Muscle of leg (tissue), 11 donors: ENCODE results near the gene HCRTR1. TPM values are rescaled to one million over a fixed set of nuclear protein-coding genes. Genes with fewer than 3 reads are reported as not detected.

Source experiments
- DNase-seq: peaks from one replicate; pipeline ENCODE4 v3.0.0; 2013
- H3K27ac ChIP-seq: one replicate; pipeline ENCODE4 v1.5.1; 2013; ENCODE audit warnings: mild to moderate bottlenecking, low read length, control low read depth
- H3K27me3 ChIP-seq: one replicate; pipeline ENCODE4 v1.6.1; 2013; ENCODE audit warnings: low read length; ENCODE audit not compliant: control insufficient read depth, insufficient read depth
- H3K36me3 ChIP-seq: one replicate; pipeline ENCODE4 v1.6.1; 2013; ENCODE audit warnings: low read length; ENCODE audit not compliant: control insufficient read depth, insufficient read depth
- H3K4me1 ChIP-seq: one replicate; pipeline ENCODE4 v1.6.1; 2013; ENCODE audit warnings: low read length; ENCODE audit not compliant: control insufficient read depth, insufficient read depth
- H3K4me3 ChIP-seq: one replicate; pipeline ENCODE4 v1.5.1; 2013; ENCODE audit warnings: low read length, control low read depth
- H3K9me3 ChIP-seq: replicated peaks from 2 replicates; pipeline ENCODE4 v1.6.1; 2013; ENCODE audit warnings: low read depth, low read length; ENCODE audit not compliant: control insufficient read depth
- WGBS: methylation state at CpG from one replicate; pipeline ENCODE4 v1.1.5; 2013; ENCODE audit warnings: missing lambda C conversion rate; ENCODE audit not compliant: insufficient coverage; 5-methylcytosine and 5-hydroxymethylcytosine counted together
- polyA plus RNA-seq, 8 donors: library from polyadenylated mRNA; unstranded; fragments of 120-200 nt; gene quantifications; one replicate each; pipeline versions ENCODE4 v1.2.1 to v1.2.3, GENCODE V29; 2013; ENCODE audit warnings: inconsistent platforms in 1 of 8, low replicate concordance in 1 of 8; ENCODE audit not compliant: insufficient read length in 8 of 8, insufficient read depth in 1 of 8
- total RNA-seq: library from RNA; stranded (reverse); fragments of 120-200 nt; gene quantifications from one replicate; pipeline ENCODE4 v1.2.4, GENCODE V29; 2013

HCRTR1 gene
- total and polyA plus RNA-seq, 9 donors: 0.04 to 0.37 (median 0.16) TPM

- Histone ChIP-seq H3K4me3 (no peak overlapping the region), H3K36me3 (no peaks in the 10 kb centered on the region), H3K27me3 (no peaks in the 10 kb centered on the region), H3K4me1 (no peaks in the 10 kb centered on the region), H3K9me3 (no peaks in the 10 kb centered on the region), H3K27ac (no peak overlapping the region)
- no CpG with 5 or more reads among the region's 2 CpGs for WGBS
- no peak for DNase-seq
Observed at GRCh38 chr1:31600641-31601040, 16.8 kb upstream of the HCRTR1 start.

GRCh38 chr1:31602081-31602480 lies 15.4 kb upstream of the HCRTR1 start:
- WGBS: no CpG with 5 or more reads among the region's 2 CpGs
- Histone ChIP-seq H3K9me3 (no peaks in the 10 kb centered on the region), H3K4me1 (no peaks in the 10 kb centered on the region), H3K4me3 (no peak overlapping the region), H3K27ac (no peak overlapping the region), H3K27me3 (no peaks in the 10 kb centered on the region), H3K36me3 (no peaks in the 10 kb centered on the region)
- no peak for DNase-seq

- no peak for DNase-seq
- no peaks in the 10 kb centered on the region for H3K36me3 ChIP-seq
- H3K9me3 ChIP-seq: no peaks in the 10 kb centered on the region
- WGBS: no CpG with 5 or more reads among the region's 4 CpGs
- no peak overlapping the region for H3K27ac ChIP-seq
- no peak overlapping the region for H3K4me3 ChIP-seq
- H3K4me1 ChIP-seq: no peaks in the 10 kb centered on the region
- no peaks in the 10 kb centered on the region for H3K27me3 ChIP-seq
Observed at GRCh38 chr1:31605908-31606427, 11.5 kb upstream of the HCRTR1 start.

- no peaks in the 10 kb centered on the region for H3K36me3 ChIP-seq
- no peaks in the 10 kb centered on the region for H3K27me3 ChIP-seq
- no peak for DNase-seq
- no peak overlapping the region for H3K4me3 ChIP-seq
- H3K4me1 ChIP-seq: no peaks in the 10 kb centered on the region
- no peak overlapping the region for H3K27ac ChIP-seq
- 71% methylated on average over 1 of the region's 5 CpGs for WGBS
- H3K9me3 ChIP-seq: no peaks in the 10 kb centered on the region
Observed at GRCh38 chr1:31607360-31607759, 10.1 kb upstream of the HCRTR1 start.

- Histone ChIP-seq H3K9me3 (no peaks in the 10 kb centered on the region), H3K27me3 (no peaks in the 10 kb centered on the region), H3K4me3 (no peak overlapping the region), H3K36me3 (no peaks in the 10 kb centered on the region), H3K27ac (no peak overlapping the region), H3K4me1 (no peaks in the 10 kb centered on the region)
- WGBS: no CpG with 5 or more reads among the region's 1 CpG
- no peak for DNase-seq
Observed at GRCh38 chr1:31609514-31610118, 7.9 kb upstream of the HCRTR1 start.

- Histone ChIP-seq H3K27ac (no peak overlapping the region), H3K36me3 (no peaks in the 10 kb centered on the region), H3K27me3 (peaks cover 33% of the 10 kb centered on the region), H3K9me3 (no peaks in the 10 kb centered on the region), H3K4me3 (no peak overlapping the region), H3K4me1 (peaks cover 9% of the 10 kb centered on the region)
- WGBS: 62% methylated on average over 6 of the region's 8 CpGs
- no peak for DNase-seq
Observed at GRCh38 chr1:31614414-31615005, 3.0 kb upstream of the HCRTR1 start.

GRCh38 chr1:31615414-31615813 lies 2.1 kb upstream of the HCRTR1 start:
- DNase-seq: no peak
- Histone ChIP-seq H3K4me3 (no peak overlapping the region), H3K9me3 (no peaks in the 10 kb centered on the region), H3K4me1 (peaks cover 9% of the 10 kb centered on the region), H3K27ac (no peak overlapping the region), H3K36me3 (no peaks in the 10 kb centered on the region), H3K27me3 (peaks cover 34% of the 10 kb centered on the region)
- WGBS: 70% methylated on average over 5 of the region's 6 CpGs

GRCh38 chr1:31615939-31616338 lies 1.6 kb upstream of the HCRTR1 start:
- 74% methylated on average over 2 of the region's 2 CpGs for WGBS
- no peak for DNase-seq
- no peak overlapping the region for H3K27ac ChIP-seq
- H3K4me3 ChIP-seq: no peak overlapping the region
- peaks cover 34% of the 10 kb centered on the region for H3K27me3 ChIP-seq
- H3K4me1 ChIP-seq: peaks cover 9% of the 10 kb centered on the region
- no peaks in the 10 kb centered on the region for H3K36me3 ChIP-seq
- H3K9me3 ChIP-seq: no peaks in the 10 kb centered on the region

- 11% methylated on average over 30 of the region's 56 CpGs for WGBS
- H3K27me3 ChIP-seq: peaks cover 34% of the 10 kb centered on the region
- peak; percentile 47 for DNase-seq
- H3K27ac ChIP-seq: no peak overlapping the region
- no peaks in the 10 kb centered on the region for H3K36me3 ChIP-seq
- peak overlapping the region; percentile 45 for H3K4me3 ChIP-seq
- H3K9me3 ChIP-seq: no peaks in the 10 kb centered on the region
- peaks cover 9% of the 10 kb centered on the region for H3K4me1 ChIP-seq
Observed at GRCh38 chr1:31617916-31618746, 642 bp downstream of the HCRTR1 start.
